GM18511 (cell line): ENCODE measurements around the gene PROM1.

Experiments
- ATAC-seq: cut with Tn5 transposase; IDR thresholded peaks from one replicate; pipeline ENCODE4 v1.9.1; 2021; ENCODE audit warnings: mild to moderate bottlenecking, moderate library complexity; ENCODE audit not compliant: unreplicated experiment

Gene PROM1

DNA sequence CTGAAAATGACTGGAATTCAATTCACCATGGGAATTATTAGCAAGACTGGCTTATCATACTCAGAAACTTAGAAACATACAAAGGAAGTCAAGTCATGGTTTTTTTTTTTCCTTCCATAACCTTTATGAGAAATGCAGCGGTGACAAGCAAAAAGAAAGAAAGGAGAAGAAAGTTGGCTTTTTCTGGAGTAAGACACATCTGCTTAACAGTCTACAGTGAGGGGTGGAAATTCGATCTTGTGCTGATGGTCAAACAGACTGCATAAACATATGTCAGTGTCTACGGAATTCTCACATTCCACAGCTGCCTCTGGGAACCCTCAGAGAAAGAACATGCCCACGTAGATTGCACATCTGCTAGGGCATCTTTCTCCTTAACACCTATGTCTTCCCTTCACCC, 54.6 kb downstream of the PROM1 start:
- ATAC-seq: no peak

DNA sequence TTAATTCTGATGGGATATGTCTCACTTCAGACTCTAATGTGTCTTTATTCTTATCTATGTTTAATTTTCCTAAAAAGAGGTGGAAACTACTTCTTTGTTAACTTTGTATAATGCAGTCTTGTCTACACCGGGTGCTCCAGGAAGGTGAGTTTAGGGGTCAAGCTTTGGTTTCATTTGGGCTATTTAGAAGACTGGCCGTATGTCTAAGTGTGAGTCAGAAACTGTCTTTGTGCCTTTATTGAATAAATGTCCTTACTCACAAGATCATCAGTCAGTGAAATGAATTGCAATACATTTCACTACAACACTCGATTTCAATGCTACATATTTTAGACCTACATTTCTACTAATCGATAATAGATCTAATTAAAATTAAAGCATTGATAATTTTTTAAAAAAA, 56.2 kb downstream of the PROM1 start:
- no peak for ATAC-seq

DNA sequence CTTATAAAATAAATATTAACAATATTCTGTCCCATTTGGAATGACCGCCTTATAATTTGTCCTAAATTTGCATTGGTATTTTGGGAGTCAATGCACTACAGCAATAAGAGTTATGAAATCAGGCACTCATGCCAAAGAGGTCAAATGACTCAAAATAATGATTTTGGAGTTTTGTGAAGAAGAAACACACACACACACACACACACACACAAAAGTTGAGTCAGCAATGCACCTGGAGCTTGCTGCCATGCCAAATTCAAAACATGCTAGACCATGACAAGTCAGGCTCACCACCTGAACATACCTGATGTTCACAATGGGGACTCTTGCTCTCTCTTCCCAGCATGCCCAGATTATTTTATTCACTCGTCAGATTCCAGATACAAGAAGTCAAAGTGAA, 56.7 kb downstream of the PROM1 start:
- no peak for ATAC-seq

DNA sequence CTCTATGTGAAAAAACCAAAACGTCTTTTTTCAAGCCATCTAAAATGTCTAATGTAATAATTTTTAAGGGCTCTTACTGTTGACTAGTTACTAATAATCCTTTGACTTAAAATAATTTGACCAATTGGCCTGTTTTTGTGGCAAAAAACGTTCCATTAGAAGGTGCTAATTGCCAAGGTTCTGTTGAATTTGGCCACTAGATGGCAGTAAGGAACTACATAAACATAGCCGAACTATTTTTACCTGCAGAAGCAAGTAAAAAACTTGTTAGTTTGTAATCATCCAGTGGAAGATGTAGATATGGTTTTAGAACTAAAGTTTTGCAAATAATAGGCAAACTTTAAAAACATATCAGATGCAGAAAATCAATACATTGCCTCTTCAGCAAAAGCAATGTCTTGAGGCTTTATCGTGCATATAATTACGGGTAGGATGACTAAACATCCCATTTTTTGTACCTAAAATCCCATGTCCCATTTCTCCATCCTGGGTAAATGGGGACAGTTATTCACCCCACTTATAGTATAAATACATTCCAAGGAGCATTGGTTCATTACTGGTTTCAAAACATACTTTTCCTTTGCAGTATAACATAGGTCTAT, 57.6 kb downstream of the PROM1 start:
- ATAC-seq: no peak

DNA sequence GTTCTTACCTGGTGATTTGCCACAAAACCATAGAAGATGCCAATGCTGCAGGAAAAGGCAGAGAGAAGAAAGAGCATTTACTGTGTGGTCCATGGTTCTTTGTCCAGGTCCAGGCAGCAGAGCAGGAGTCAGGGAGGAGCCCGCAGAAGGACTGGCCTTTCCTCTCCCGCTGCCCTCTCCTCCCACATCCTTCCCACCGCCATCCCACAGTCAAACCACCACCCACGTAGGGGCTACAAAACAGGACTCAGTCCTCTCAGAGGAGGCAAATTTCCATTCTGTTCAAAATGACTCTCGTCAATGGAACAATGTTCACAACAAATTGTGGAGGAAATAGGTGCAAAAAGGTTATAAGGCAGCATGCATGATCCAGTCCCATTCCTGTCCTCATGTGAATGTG, 58.6 kb downstream of the PROM1 start:
- no peak for ATAC-seq

GRCh38 chr4:16023776-16024408, 59.9 kb downstream of the PROM1 start:
- no peak for ATAC-seq

DNA sequence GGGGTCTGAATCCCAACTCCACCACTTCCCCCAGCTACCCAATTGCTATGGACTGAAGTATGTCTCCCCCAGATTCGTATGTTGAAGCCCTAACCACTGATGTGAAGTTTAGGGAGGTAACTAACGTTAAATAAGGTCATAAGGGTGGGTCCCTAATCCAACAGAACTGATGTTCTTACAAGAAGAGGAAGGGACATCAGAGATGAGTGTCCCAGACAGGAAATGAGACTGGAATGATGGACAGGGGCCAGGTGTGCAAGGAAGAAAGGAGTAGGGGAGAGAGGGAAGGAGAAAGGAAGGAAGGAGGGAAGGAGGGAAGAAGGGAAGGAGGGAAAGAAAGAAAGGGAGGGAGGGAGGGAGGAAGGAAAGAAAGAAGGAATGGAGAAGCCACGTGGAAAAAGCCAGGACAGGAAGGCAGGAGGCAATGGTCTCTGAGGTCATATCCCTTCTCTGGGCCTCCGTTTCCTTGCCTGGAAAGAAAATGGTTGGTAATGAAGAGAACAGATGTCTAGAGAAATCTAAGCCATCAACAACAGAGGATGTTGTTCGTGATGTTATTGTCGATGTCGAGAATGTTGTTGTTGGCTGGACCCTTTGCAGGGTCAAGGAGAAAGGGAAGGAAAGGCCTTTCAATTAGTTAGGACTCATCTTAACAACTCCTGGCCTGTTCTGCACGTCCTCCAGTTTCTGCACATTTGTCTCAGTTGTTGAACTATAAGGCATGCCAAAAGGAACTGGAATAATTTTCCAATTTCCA, 61.8 kb downstream of the PROM1 start:
- ATAC-seq: no peak

DNA sequence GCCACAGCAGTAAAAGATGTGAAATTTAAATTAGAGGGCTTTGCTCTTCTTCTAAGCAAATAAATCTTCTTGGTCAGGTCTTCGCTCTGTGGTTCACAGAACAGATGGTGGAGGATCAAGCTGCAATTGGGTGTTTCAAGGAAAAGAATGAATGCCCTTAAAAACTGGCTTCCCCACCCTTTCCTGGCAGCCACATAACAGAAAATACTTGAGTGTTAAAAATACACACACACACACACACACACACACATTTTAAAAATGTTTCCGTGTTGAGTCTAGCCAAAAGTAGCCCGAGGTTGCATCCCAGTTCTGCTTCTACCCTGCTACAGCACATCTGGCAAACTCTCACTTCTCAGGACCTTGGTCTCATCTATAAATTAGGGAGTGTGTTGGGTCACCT, 64.2 kb downstream of the PROM1 start:
- ATAC-seq: no peak

DNA sequence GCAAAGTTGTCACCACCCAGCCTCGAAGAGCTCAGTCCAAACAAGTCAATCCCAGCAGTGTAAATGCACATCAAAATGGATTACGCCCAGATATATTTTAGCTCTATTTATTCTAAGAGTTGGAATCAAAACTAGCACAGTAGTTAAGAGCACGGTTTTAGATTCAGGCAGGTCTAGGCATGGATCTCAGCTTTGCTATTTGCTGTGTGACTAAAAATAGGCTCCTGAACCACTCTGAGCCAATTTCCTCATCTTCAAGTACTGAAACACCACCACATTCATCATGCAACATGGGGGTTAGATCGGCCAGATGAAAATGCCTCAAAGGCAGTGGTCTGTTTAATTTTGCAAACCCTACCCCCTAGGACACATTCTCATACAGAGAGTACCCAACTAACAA, 65.0 kb downstream of the PROM1 start:
- no peak for ATAC-seq

DNA sequence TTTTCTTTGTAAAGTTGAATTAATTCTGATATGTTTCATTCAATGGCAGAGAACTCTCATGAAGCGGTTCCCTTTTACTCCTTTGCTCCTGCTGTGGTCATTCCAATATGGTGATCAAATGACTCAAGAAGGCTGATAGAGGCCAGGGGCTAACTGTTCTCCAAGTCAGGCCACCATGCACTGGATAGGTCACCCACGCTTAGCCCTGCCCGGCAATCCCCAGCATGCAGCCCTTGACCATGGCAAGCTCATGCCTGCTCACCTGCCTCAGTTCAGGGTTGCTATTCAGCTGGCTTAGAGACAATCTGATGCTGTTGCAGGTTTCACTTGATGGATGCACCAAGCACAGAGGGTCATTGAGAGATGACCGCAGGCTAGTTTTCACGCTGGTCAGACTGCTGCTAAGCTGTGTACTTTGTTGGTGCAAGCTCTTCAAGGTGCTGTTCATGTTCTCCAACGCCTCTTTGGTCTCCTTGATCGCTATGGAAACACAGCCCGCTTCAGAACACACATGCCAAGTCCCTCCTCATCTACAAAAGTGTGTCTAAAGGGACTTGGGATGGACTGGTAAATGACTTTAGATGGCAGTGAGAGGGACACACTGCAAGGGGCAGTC, 65.7 kb downstream of the PROM1 start:
- ATAC-seq: no peak

- ATAC-seq: no peak
These were observed 67.3 kb downstream of the PROM1 start for GRCh38 chr4:16016536-16016935.

DNA sequence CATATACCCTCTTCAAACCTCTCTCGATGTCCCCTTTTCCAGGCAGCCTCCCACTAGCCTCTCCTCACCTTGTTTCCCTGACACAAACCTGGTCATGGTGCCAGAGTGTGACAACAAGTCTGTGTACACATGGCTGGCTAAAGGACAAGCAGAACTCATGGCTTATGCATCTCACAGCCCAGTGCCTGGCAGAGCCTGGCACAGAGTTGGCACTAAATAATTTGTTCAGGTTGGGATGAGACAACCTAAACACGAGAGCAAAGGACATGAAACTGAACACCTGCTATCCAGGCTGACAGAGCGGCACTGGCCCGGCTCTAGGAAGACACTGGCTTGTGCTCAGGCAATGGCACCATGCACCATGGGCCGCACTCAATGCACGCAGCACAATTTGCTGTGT, 72.7 kb downstream of the PROM1 start:
- ATAC-seq: no peak

DNA sequence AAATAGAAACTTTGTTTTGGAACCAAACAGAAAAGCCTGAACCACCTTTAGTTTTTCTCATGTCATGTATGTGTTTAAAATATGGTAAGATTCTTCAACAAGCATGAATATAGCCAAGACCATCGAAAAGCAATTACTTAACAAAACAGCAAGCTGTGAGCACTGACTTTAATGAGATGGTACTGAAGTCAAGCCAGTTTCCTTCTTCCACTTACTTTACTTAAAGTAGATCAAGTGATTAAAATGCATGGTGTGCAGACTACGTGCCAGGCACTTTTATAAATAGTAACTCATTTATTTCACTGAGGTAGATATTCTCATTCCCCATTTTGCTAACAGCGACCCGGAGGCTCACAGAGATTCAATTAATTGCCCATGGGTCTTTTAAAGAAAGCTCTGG, 74.7 kb downstream of the PROM1 start:
- no peak for ATAC-seq

DNA sequence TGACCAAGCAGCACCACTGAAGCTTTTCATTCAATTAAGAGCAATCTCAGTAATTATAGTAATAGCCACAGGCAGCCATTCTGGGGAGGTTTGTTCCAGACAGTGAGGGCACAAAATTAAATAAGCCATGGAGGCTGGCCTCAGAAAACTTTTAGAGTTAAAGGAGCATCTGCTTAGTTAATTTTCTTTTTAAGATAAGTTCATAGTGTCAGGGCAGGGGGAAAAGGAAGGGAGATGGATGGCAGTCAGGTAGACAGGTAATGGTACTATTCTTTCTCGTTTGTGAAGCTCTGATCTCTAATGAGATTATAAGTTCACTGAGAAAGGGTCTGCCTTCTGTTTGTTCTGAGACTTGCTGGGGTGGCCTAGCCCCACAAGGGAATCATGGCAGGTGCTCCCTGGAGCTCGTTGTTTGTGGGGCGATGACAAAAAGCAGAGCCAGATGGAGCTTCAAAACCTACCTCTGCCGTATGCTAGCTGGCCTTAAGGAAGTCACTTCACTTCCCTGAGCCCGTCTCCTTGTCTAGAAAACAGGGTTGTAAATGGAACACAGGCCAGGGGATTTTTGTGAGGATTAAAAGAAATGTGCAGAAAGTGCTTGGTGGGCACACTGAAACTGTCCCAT, 76.2 kb downstream of the PROM1 start:
- ATAC-seq: no peak

GRCh38 chr4:16006771-16007446, 76.9 kb downstream of the PROM1 start:
- no peak for ATAC-seq

DNA sequence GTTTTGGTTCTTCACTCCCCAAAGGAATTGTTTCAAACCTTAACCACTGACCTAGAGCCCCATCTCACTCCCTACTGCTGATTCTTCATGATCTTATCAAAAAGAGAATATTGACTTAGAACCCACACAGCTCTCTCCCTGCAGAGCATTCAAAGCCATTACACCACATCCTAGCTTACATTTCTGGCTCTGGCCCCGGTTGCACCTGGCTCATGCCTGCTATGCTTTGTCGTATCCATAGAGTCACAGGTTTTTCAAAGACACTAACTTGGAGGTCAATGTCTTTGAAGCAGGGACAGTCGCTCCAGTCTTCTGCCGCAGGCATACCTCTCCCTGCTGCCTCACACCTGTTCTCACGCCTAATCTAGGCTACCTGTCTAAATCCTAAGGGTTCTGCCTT, 78.1 kb downstream of the PROM1 start:
- no peak for ATAC-seq

GRCh38 chr4:16001484-16001858, 82.4 kb downstream of the PROM1 start:
- ATAC-seq: peak; percentile 98

GRCh38 chr4:16000708-16001483, 82.9 kb downstream of the PROM1 start:
- no peak for ATAC-seq

- no peak for ATAC-seq
These were observed 87.0 kb downstream of the PROM1 start for GRCh38 chr4:15996773-15997172.

GRCh38 chr4:15995826-15996225, 88.0 kb downstream of the PROM1 start:
- no peak for ATAC-seq
